ENCODE results near the gene EPHA2.
A peak's percentile ranks its signal among the peaks of the same experiment; 100 is the strongest.

EPHA2 gene

GRCh38 chr1:16145030-16145661, 10.7 kb downstream of the EPHA2 start:
- H3K27me3 ChIP-seq (ENCODE audit: insufficient read depth, low read length) = no peaks in the 10 kb centered on the region
- H4K91ac ChIP-seq (ENCODE audit: low read depth, low read length) = peak overlapping the region; percentile 99
- peak overlapping the region; percentile 94 for H3K18ac ChIP-seq (ENCODE audit: low read length)
- H3K14ac ChIP-seq (ENCODE audit: low read length) = peak overlapping the region; percentile 95
- H4K8ac ChIP-seq (ENCODE audit: low read depth, low read length) = peak overlapping the region; percentile 97
- WGBS (ENCODE audit: extremely low coverage, insufficient coverage, insufficient read length) = no CpG with 5 or more reads among the region's 19 CpGs
- peak; percentile 91 to 95 for DNase-seq
- H3K27ac ChIP-seq (ENCODE audit: low read depth, low read length) = peak overlapping the region; percentile 100
- peak overlapping the region; percentile 99 for H2BK5ac ChIP-seq (ENCODE audit: low read depth, low read length, poor library complexity)
- peak overlapping the region; percentile 37 for H2AFZ ChIP-seq (ENCODE audit: insufficient read depth, low read length, poor library complexity)
- H4K12ac ChIP-seq (ENCODE audit: low read depth, low read length) = peak overlapping the region; percentile 72
- H3K4me2 ChIP-seq (ENCODE audit: low read length) = peak overlapping the region; percentile 54
- peak overlapping the region; percentile 98 for H2AK5ac ChIP-seq (ENCODE audit: low read length)
- H2BK12ac ChIP-seq (ENCODE audit: low read length) = peak overlapping the region; percentile 98
- no peak overlapping the region for H3K23ac ChIP-seq (ENCODE audit: low read length)
- peak overlapping the region; percentile 90 for H3K4ac ChIP-seq (ENCODE audit: low read depth, low read length)
- peaks cover 40 to 55% of the 10 kb centered on the region in 2 experiments for H3K4me1 ChIP-seq (ENCODE audit: control insufficient read depth in 1 of 2, insufficient read depth in 2 of 2, low read length in 2 of 2)
- H3K4me3 ChIP-seq (ENCODE audit: low read depth, low read length) = no peak overlapping the region
- H3K36me3 ChIP-seq (ENCODE audit: control insufficient read depth in 1 of 2, insufficient read depth in 2 of 2, low read length in 2 of 2) = peaks cover 51 to 52% of the 10 kb centered on the region in 2 experiments
- H3K79me1 ChIP-seq (ENCODE audit: low read length) = peaks cover 45% of the 10 kb centered on the region
- H3K9me3 ChIP-seq (ENCODE audit: insufficient read depth, low read depth, low read length) = peaks cover 4% of the 10 kb centered on the region
- peaks cover 19% of the 10 kb centered on the region for H3K79me2 ChIP-seq (ENCODE audit: control insufficient read depth, insufficient read depth, low read length, poor library complexity)
- peak overlapping the region; percentile 100 for H2BK120ac ChIP-seq (ENCODE audit: insufficient read depth, low read length, poor library complexity)
- no peak overlapping the region for H3K9ac ChIP-seq (ENCODE audit: low read length)

- DNase-seq = no peak
- H2AK5ac ChIP-seq (ENCODE audit: low read length) = peak overlapping the region; percentile 98
- H3K9ac ChIP-seq (ENCODE audit: low read length) = no peak overlapping the region
- H4K91ac ChIP-seq (ENCODE audit: low read depth, low read length) = peak overlapping the region; percentile 99
- H2AFZ ChIP-seq (ENCODE audit: insufficient read depth, low read length, poor library complexity) = peak overlapping the region; percentile 51
- peak overlapping the region; percentile 54 for H3K4me2 ChIP-seq (ENCODE audit: low read length)
- H2BK120ac ChIP-seq (ENCODE audit: insufficient read depth, low read length, poor library complexity) = peak overlapping the region; percentile 100
- H3K4me1 ChIP-seq (ENCODE audit: control insufficient read depth in 1 of 2, insufficient read depth in 2 of 2, low read length in 2 of 2) = peaks cover 46 to 61% of the 10 kb centered on the region in 2 experiments
- H3K36me3 ChIP-seq (ENCODE audit: control insufficient read depth in 1 of 2, insufficient read depth in 2 of 2, low read length in 2 of 2) = peaks cover 44 to 49% of the 10 kb centered on the region in 2 experiments
- WGBS (ENCODE audit: extremely low coverage, insufficient coverage, insufficient read length) = no CpG with 5 or more reads among the region's 8 CpGs
- H3K23ac ChIP-seq (ENCODE audit: low read length) = no peak overlapping the region
- peak overlapping the region; percentile 90 for H3K4ac ChIP-seq (ENCODE audit: low read depth, low read length)
- H3K27me3 ChIP-seq (ENCODE audit: insufficient read depth, low read length) = no peaks in the 10 kb centered on the region
- H3K4me3 ChIP-seq (ENCODE audit: low read depth, low read length) = no peak overlapping the region
- H4K12ac ChIP-seq (ENCODE audit: low read depth, low read length) = peak overlapping the region; percentile 32
- peak overlapping the region; percentile 100 for H3K27ac ChIP-seq (ENCODE audit: low read depth, low read length)
- H3K79me2 ChIP-seq (ENCODE audit: control insufficient read depth, insufficient read depth, low read length, poor library complexity) = peaks cover 22% of the 10 kb centered on the region
- peak overlapping the region; percentile 95 for H3K14ac ChIP-seq (ENCODE audit: low read length)
- H3K9me3 ChIP-seq (ENCODE audit: insufficient read depth, low read depth, low read length) = peaks cover 4% of the 10 kb centered on the region
- H3K18ac ChIP-seq (ENCODE audit: low read length) = peak overlapping the region; percentile 94
- H2BK5ac ChIP-seq (ENCODE audit: low read depth, low read length, poor library complexity) = peak overlapping the region; percentile 99
- peak overlapping the region; percentile 97 for H4K8ac ChIP-seq (ENCODE audit: low read depth, low read length)
- peak overlapping the region; percentile 98 for H2BK12ac ChIP-seq (ENCODE audit: low read length)
- peaks cover 47% of the 10 kb centered on the region for H3K79me1 ChIP-seq (ENCODE audit: low read length)
Observed at GRCh38 chr1:16144325-16145029, 11.4 kb downstream of the EPHA2 start.

- H3K18ac ChIP-seq (ENCODE audit: low read length) = peak overlapping the region; percentile 94
- DNase-seq = peak; percentile 57 to 63
- WGBS (ENCODE audit: extremely low coverage, insufficient coverage, insufficient read length) = no CpG with 5 or more reads among the region's 18 CpGs
- peak overlapping the region; percentile 13 for H4K12ac ChIP-seq (ENCODE audit: low read depth, low read length)
- H2BK5ac ChIP-seq (ENCODE audit: low read depth, low read length, poor library complexity) = peak overlapping the region; percentile 99
- H3K14ac ChIP-seq (ENCODE audit: low read length) = peak overlapping the region; percentile 95
- peak overlapping the region; percentile 11 for H3K4me3 ChIP-seq (ENCODE audit: low read depth, low read length)
- peak overlapping the region; percentile 98 for H2BK12ac ChIP-seq (ENCODE audit: low read length)
- peak overlapping the region; percentile 100 for H3K27ac ChIP-seq (ENCODE audit: low read depth, low read length)
- H3K4me1 ChIP-seq (ENCODE audit: control insufficient read depth in 1 of 2, insufficient read depth in 2 of 2, low read length in 2 of 2) = peaks cover 54 to 69% of the 10 kb centered on the region in 2 experiments
- H2AFZ ChIP-seq (ENCODE audit: insufficient read depth, low read length, poor library complexity) = peak overlapping the region; percentile 51
- no peaks in the 10 kb centered on the region for H3K27me3 ChIP-seq (ENCODE audit: insufficient read depth, low read length)
- no peak overlapping the region for H3K9ac ChIP-seq (ENCODE audit: low read length)
- H3K79me1 ChIP-seq (ENCODE audit: low read length) = peaks cover 51% of the 10 kb centered on the region
- H4K91ac ChIP-seq (ENCODE audit: low read depth, low read length) = peak overlapping the region; percentile 99
- peak overlapping the region; percentile 97 for H4K8ac ChIP-seq (ENCODE audit: low read depth, low read length)
- peak overlapping the region; percentile 90 for H3K4ac ChIP-seq (ENCODE audit: low read depth, low read length)
- peak overlapping the region; percentile 14 for H3K4me2 ChIP-seq (ENCODE audit: low read length)
- H2AK5ac ChIP-seq (ENCODE audit: low read length) = peak overlapping the region; percentile 98
- H2BK120ac ChIP-seq (ENCODE audit: insufficient read depth, low read length, poor library complexity) = peak overlapping the region; percentile 100
- no peak overlapping the region for H3K23ac ChIP-seq (ENCODE audit: low read length)
- peaks cover 22% of the 10 kb centered on the region for H3K79me2 ChIP-seq (ENCODE audit: control insufficient read depth, insufficient read depth, low read length, poor library complexity)
- H3K36me3 ChIP-seq (ENCODE audit: control insufficient read depth in 1 of 2, insufficient read depth in 2 of 2, low read length in 2 of 2) = peaks cover 40 to 42% of the 10 kb centered on the region in 2 experiments
- peaks cover 4% of the 10 kb centered on the region for H3K9me3 ChIP-seq (ENCODE audit: insufficient read depth, low read depth, low read length)
Observed at GRCh38 chr1:16143566-16144324, 12.1 kb downstream of the EPHA2 start.

GRCh38 chr1:16143005-16143565, 12.8 kb downstream of the EPHA2 start:
- Histone ChIP-seq H2AFZ (ENCODE audit: insufficient read depth, low read length, poor library complexity) (no peak overlapping the region), H3K23ac (ENCODE audit: low read length) (no peak overlapping the region), H3K9ac (ENCODE audit: low read length) (no peak overlapping the region), H4K91ac (ENCODE audit: low read depth, low read length) (peak overlapping the region; percentile 21), H3K4me3 (ENCODE audit: low read depth, low read length) (peak overlapping the region; percentile 11), H3K36me3 (ENCODE audit: control insufficient read depth in 1 of 2, insufficient read depth in 2 of 2, low read length in 2 of 2) (peaks cover 39 to 42% of the 10 kb centered on the region in 2 experiments), H3K4ac (ENCODE audit: low read depth, low read length) (peak overlapping the region; percentile 4), H2BK120ac (ENCODE audit: insufficient read depth, low read length, poor library complexity) (no peak overlapping the region), H4K8ac (ENCODE audit: low read depth, low read length) (no peak overlapping the region), H4K12ac (ENCODE audit: low read depth, low read length) (no peak overlapping the region), H3K79me1 (ENCODE audit: low read length) (peaks cover 49% of the 10 kb centered on the region), H2BK5ac (ENCODE audit: low read depth, low read length, poor library complexity) (no peak overlapping the region), H3K4me1 (ENCODE audit: control insufficient read depth in 1 of 2, insufficient read depth in 2 of 2, low read length in 2 of 2) (peaks cover 56 to 72% of the 10 kb centered on the region in 2 experiments), H3K79me2 (ENCODE audit: control insufficient read depth, insufficient read depth, low read length, poor library complexity) (peaks cover 22% of the 10 kb centered on the region), H3K18ac (ENCODE audit: low read length) (peak overlapping the region; percentile 9), H3K14ac (ENCODE audit: low read length) (no peak overlapping the region), H2BK12ac (ENCODE audit: low read length) (peak overlapping the region; percentile 56), H3K27me3 (ENCODE audit: insufficient read depth, low read length) (no peaks in the 10 kb centered on the region), H3K27ac (ENCODE audit: low read depth, low read length) (no peak overlapping the region), H3K9me3 (ENCODE audit: insufficient read depth, low read depth, low read length) (peaks cover 4% of the 10 kb centered on the region), H2AK5ac (ENCODE audit: low read length) (peak overlapping the region; percentile 7), H3K4me2 (ENCODE audit: low read length) (no peak overlapping the region)
- DNase-seq = no peak
- 100% methylated on average over 2 of the region's 7 CpGs for WGBS (ENCODE audit: extremely low coverage, insufficient coverage, insufficient read length)

All from trophoblast cell (in vitro differentiated cells and primary cell).